IMR-90 (cell line): ENCODE measurements around the gene PLEKHH1.

Source experiments
- BHLHE40 ChIP-seq: fragments of 150-350 bp; IDR thresholded peaks from 2 replicates; pipeline ENCODE4 v1.6.1; 2016; ENCODE audit warnings: mild to moderate bottlenecking, low read depth, low read length
- ELK1 ChIP-seq: fragments of 150-350 bp; IDR thresholded peaks from 2 replicates; pipeline ENCODE4 v1.6.1; 2016; ENCODE audit warnings: low read depth, mild to moderate bottlenecking, low read length, moderate library complexity, borderline replicate concordance
- MXI1 ChIP-seq: IDR thresholded peaks from 2 replicates; pipeline ENCODE4 v1.6.1; 2012; ENCODE audit warnings: low read depth, mild to moderate bottlenecking, low read length, moderate library complexity, borderline replicate concordance
- POLR2A ChIP-seq: IDR thresholded peaks from 2 replicates; pipeline ENCODE4 v1.6.1; 2012; ENCODE audit warnings: mild to moderate bottlenecking, low read depth, low read length
- RAD21 ChIP-seq: IDR thresholded peaks from 2 replicates; pipeline ENCODE4 v1.6.1; 2012; ENCODE audit warnings: low read length, improper control_type of control experiment
- RFX5 ChIP-seq: IDR thresholded peaks from 2 replicates; pipeline ENCODE4 v1.8.0; 2012; ENCODE audit warnings: low read depth, mild to moderate bottlenecking, low read length, moderate library complexity
- SMC3 ChIP-seq: fragments of 150-350 bp; IDR thresholded peaks from 2 replicates; pipeline ENCODE4 v1.6.1; 2016; ENCODE audit warnings: low read depth, mild to moderate bottlenecking, antibody characterized with exemption, low read length, moderate library complexity
- TF ChIP-seq, protein P1 (sequence below): conservative IDR thresholded peaks from 2 replicates; pipeline ENCODE4 v1.5.1; 2012; ENCODE audit warnings: mild to moderate bottlenecking, low read depth, low read length, improper control_type of control experiment

- TF ChIP-seq, protein P1, sequence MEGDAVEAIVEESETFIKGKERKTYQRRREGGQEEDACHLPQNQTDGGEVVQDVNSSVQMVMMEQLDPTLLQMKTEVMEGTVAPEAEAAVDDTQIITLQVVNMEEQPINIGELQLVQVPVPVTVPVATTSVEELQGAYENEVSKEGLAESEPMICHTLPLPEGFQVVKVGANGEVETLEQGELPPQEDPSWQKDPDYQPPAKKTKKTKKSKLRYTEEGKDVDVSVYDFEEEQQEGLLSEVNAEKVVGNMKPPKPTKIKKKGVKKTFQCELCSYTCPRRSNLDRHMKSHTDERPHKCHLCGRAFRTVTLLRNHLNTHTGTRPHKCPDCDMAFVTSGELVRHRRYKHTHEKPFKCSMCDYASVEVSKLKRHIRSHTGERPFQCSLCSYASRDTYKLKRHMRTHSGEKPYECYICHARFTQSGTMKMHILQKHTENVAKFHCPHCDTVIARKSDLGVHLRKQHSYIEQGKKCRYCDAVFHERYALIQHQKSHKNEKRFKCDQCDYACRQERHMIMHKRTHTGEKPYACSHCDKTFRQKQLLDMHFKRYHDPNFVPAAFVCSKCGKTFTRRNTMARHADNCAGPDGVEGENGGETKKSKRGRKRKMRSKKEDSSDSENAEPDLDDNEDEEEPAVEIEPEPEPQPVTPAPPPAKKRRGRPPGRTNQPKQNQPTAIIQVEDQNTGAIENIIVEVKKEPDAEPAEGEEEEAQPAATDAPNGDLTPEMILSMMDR, result no peak
- no peak for TF ChIP-seq BHLHE40
- TF ChIP-seq POLR2A, result no peak
- TF ChIP-seq ELK1, result no peak
- TF ChIP-seq RAD21, result no peak
- no peak for TF ChIP-seq MXI1
- no peak for TF ChIP-seq SMC3
- TF ChIP-seq RFX5, result no peak
These were observed 22.3 kb upstream of the PLEKHH1 start for GRCh38 chr14:67510836-67511235.
